Measurements from ENCODE around the gene ATOH8. TPM values are rescaled to one million over a fixed set of nuclear protein-coding genes. Genes with fewer than 3 reads are reported as not detected.

Gene ATOH8
- total RNA-seq, 1 experiment from 2014 or later: 7.2 TPM

DNA sequence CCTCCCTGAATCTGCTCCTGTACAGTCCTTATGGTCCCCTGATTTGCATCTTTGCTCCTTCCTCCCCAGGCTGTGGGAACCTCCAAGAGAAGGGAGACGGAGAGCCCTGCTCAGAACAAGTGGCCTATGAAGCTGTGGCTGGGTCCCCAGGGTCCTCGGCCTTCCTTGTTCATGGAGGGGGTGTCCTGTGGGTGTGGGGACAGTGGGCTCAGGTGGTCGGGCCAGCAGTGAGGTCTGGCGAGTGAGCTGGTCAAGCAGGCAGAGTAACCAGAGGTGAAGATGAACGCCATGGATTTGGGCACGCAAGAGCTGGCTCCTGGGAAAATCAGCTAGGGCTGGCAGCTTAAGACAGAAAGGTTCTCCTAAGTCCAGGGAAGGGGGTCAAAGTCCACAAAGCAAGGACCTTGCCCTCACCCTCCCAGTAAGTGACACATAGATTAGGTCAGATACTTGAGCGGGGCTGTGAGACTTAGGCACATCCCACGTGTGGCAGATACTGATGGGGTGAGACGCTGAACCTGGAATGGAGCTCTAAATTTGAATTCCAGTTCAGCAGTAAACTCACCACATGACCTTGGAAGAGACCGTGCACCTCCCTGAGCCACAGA, 34.8 kb upstream of the ATOH8 start:
- no peak for DNase-seq (ENCODE audit: low read depth)

DNA sequence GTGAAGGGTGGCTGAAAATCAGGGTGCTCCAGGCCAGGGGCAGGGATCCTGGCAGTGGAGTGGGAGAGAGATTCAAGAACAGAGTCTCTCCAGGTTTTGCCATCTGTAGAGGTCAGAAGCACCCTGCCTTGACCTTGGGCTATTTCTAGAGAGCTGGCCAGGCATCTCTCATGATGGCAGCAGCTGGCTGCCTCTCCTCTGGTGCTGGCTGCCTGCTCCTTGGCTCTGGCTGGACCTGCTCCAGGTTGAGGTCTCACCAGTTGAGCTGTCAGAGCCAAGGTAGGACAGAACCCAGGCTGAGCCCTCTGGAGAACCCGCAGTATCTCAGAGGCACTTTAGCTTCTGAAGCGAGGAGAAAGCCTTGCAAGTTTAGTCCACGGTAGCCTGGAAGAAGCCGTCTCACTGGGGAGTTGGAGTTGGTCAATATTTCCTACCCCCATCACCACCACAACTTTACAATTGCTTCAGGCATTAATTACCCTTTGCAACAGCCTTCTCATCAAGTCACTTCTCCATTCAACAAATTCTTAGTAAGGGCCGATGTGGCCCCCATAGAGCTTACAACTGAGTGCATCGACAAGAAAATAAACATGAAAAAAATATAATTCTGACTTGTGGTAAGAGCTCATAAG, 34.1 kb upstream of the ATOH8 start:
- no peak for DNase-seq (ENCODE audit: low read depth)

DNA sequence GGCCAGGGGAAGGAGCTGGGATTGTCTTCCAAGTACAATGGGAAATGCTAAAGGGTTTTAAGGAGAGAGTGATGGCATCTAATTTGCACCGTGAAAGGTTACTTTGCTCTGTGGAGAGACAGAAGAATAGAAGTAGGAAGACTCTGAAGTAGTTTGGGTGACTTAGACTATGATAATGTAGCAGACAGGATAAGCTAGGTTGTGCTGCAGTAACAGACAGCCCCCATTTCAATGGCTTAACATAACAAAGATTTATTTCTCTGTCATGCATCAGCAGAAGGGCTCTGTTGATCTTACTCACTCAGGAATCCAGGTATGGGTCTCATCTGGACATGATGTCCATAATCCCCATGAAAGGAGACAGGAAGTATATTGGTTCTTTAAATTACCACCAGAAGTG, 33.3 kb upstream of the ATOH8 start:
- no peak for DNase-seq (ENCODE audit: low read depth)

DNA sequence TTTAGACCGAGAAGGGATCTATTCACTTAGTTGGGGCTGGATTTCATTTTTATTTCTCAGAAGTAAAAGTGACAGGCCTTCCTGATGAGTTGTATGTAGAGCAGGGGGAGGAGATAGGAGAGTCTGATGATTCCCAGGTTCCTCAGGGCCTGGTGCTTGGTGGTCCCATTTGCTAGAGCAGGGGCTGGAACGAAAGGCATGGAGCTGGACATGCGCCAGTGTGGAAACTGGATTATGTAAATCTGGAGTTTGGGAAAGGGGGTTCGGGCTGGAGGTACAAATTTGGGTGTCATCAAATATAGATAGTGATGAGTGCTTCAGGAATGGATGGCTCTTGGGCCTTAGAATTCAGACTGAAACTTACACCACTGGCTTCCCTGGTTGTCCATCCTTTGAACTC, 32.1 kb upstream of the ATOH8 start:
- no peak for DNase-seq (ENCODE audit: low read depth)

DNA sequence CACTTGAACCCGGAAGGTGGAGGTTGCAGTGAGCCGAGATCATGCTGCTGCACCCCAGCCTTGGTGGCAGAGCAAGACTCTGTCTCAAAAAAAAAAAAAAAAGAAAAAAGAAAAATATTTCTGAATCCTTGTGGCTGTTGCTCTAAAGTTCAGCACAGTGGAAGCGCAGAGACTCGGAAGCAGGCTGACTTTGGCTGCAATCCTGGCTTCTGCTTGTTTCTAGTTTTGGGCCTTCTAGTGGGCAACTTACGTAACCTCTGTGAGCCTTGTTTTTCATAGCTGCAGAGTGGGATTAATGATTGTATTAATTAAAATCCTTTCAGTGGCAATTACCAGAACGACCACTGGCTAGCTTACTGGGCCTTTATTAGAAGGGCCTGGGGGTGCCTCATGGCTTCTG, 31.3 kb upstream of the ATOH8 start:
- no peak for DNase-seq (ENCODE audit: low read depth)

DNA sequence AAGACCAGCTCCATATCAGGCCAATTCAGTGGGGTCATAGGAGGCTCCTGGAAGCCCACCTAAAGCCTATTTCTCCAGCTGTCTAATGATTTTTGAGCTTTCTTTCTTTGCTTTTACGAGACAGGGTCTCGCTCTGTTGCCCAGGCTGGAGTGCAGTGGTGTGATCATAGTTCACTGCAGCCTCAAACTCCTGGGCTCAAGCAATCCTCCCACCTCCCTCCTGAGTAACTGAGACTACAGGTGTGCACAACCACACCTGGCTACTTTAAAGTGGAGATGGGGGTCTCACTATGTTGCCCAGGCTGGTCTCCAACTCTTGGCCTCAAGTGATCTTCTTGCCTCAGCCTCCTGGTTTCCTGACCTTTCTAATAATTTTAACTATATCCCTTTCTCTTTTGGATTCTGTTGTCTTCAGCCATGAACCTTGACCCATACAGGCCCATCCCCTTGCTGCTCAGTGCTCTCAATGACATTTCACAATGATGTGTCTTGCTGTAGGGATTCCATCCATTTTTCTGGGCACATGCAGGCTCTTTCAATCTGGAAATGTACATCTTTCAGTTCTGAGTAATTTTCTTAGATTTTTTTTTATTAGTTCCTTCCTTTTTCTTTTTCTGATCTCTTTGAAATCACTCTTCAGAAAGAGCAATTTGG, 30.0 kb upstream of the ATOH8 start:
- no peak for DNase-seq (ENCODE audit: low read depth)

DNA sequence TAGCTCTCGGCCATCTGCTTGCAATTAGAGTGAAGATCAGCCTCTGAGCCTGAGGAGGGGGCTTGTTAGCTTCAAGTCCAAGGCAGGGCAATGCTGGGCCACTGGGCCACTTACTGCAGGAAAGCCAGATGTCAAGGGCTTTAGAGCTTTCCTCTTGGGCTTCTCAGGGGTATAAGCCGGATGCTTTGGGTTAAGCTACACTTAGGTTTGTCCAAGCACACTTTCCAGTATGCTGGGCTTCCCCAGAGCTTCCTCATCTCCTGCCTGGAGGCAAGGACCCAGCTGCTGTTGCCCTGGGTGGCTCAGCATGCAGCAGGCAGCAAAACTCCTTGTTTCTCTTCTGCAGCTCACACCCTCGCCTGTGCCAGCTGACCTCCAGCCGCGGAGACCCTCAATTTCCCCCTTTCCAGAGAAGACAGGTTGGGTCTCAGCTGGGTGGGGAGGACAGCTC, 29.0 kb upstream of the ATOH8 start:
- DNase-seq (ENCODE audit: low read depth): no peak

DNA sequence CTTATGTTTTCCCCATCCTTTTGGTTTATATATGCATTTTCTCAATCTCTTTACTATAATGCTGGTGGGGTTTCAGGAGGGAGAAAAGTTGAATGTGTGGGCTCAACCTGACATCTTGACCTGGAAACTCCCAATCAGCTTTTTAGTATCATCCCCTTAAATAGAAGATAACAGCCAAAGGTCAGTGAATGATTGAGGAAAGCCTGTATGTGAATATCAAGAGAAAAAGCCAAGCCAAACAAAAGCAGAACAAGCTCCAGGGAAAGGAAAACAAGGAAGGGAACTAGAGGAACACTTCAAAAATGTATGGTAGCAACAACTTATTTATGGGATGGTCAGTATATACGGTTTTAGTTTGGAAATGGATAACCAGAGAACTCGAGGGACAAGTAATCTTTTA, 28.3 kb upstream of the ATOH8 start:
- no peak for DNase-seq (ENCODE audit: low read depth)

DNA sequence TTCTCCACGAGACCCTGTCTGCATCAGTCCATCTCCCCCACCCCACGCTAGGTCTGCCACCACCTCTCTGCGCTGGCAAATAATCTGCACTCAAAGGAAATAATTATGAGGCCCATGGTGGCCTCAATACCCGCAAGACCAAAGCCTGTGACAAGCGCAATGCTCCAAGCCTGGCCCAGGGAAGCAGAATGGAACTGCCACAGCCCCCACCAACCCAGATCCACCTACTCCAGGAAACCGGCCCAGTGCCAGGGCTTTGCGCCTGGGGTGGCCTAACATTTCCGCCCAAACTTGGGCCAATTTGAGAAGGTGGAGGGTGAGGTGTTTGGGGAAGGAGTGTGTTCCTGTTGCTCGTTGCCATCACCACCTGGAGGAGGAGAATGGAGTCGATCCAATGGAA, 26.0 kb upstream of the ATOH8 start:
- no peak for DNase-seq (ENCODE audit: low read depth)

DNA sequence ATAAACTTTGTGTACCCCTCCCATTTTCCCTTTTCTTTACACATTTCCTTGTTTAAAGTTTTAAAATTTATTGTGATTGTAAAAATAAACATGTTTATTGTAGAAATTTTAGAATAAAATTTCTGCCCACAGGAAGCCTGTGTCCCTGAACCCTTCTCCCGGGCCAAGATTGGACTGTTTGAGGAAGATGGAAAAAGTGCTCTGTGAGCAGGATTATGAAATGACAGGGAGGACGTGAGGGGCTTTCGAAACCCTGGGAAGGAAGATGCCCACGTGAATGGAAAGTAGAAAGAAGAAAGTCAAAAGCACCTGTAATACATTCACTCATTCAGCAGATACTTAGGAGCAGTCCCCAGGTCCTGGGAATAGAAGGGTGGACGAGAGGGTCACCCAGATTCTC, 25.4 kb upstream of the ATOH8 start:
- no peak for DNase-seq (ENCODE audit: low read depth)

DNA sequence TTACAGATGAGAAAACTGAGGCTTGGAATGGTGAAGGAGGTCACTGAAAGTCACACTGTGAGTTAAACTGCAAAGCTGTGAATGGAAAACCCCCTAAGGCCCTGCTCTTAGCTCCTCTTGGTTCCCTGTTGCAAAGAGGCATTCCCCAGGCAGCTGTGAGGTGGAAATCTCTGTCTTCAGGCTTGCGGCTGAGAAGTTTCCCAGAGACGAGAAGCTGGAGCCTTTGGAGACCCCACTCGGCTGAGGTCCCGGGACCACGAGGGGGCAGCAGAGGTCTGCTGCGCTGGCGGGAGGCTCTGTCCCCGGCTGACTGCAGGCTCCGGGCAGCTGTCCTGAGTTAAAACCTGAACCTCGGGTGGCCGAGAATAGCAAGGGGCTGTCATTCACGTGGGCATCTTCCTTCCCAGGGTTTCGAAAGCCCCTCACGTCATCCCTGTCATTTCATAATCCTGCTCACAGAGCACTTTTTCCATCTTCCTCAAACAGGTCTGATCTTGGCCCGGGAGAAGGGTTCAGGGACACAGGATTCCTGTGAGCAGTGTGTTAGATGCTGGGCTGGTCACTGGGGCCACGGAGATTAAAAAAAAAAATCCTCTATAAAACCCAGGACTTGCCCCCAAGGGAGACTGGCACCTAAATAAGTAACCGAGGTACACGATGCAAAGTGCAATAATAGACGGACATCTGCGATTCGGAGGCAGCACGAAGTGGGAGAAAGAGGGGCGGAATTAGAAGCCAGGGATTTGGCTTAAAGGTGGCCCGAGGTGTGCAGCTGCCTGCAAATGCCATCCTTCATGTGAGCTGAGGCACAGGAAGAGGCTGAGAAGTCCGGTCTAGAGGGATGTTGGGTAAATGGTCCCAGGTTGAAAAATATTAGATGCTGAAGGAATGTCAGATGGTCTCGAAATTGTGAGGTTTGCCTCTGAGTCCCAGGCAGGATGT, 24.6 kb upstream of the ATOH8 start:
- DNase-seq (ENCODE audit: low read depth): peak; percentile 73

DNA sequence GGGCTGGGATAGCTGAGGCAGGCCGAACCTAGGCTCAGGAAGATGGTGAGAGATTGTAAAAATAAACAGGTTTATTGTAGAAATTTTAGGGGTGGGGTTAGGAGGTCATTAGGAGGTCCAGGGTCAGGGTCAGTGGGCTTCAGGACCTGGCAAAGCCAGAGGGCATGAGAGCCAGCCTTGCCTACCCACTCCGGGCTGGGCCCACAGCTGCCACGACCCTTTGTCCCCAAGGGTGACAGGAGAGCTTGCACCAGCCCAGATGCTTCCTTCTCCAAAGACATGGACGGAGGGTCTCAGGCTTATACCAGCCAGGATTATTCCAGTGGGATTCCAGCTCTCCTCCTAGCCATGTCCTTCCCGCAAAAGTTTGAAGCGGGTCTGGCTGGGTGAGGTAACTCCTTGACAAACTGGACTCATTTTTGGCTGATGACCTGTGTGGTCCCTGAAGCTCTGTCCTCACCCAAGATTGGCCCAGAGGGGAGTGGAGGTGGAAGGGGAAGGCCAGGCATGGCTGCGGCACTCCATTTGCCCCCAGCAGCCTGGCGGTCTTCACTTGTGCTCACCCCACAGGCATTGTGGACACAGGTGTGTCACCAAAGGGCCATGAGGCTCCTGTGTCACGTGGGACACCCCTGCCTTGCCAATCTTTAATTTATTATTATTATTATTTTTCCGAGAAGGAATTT, 23.8 kb upstream of the ATOH8 start:
- no peak for DNase-seq (ENCODE audit: low read depth)

DNA sequence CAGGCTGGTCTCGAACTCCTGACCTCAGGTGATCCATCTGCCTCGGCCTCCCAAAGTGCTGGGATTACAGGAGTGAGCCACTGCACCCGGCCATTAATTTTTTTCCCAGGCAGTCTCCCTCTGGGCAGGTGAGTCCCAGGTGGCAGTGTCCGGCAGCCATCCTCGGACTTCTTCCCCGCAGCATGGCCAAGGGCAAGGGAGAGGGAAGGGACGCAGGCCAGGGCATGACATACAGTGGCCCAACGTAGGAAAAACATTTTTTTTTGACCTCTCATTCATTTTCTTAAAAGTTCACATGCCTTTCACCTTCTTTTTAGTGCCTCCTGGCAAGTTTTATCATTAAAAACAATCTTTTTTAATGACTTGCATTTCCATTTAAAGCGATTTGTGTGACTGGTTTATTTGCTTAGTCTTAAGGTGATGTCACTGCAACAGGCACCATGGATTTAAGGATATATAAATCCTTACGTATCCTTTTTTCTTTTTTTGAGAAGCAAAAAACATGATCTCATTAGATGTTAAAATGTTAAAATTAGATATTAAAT, 23.0 kb upstream of the ATOH8 start:
- DNase-seq (ENCODE audit: low read depth): no peak

DNA sequence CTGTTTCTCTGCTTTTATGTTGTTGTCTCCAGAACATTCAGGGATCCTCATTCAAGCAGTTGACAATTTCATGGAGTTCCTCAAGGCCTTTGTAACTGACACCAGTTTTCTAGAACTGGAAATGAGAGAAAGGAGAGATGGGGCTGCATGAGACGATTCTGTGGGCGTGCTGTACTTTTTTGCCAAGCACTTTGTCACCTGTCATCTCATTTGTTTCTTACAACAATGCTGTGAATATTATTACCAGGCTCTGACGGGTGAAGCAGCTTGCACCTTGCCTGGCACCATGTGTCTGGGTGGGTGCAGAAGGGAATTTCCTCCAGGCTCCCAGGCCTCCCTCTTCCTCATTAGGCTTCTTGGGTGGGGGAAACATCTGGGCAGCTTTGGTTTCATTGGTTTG, 22.2 kb upstream of the ATOH8 start:
- no peak for DNase-seq (ENCODE audit: low read depth)

DNA sequence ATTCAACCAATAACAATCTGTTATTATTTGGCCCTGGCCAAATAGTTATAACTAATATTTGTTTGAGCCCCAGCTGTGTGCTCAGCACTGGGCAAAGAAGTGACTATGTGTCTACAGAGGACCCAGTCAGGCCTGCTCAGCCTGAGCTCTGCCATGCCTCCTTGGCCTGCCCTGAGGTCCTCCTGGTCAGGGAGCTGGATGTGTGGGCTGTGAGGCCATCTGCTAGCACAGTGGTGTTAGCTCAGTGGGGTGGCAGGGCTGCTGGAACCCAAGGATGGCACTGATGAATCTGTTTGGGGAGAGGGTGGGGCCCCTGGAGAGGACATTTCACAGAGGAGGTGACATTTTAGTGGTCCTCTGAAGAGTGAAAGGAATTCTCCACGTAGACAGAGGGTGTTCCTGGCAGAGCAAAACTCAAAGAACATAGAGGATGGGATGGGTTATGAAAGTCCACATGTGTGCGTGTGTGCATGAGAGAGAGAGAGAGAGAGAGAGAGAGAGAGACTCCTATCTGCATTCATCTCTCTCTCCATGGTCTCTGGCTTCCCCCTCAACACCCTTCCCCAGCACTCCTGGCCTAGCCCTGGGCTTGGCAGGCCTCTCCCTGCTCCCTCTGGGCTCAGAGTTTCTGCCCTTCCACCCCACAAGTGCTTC, 21.2 kb upstream of the ATOH8 start:
- no peak for DNase-seq (ENCODE audit: low read depth)

DNA sequence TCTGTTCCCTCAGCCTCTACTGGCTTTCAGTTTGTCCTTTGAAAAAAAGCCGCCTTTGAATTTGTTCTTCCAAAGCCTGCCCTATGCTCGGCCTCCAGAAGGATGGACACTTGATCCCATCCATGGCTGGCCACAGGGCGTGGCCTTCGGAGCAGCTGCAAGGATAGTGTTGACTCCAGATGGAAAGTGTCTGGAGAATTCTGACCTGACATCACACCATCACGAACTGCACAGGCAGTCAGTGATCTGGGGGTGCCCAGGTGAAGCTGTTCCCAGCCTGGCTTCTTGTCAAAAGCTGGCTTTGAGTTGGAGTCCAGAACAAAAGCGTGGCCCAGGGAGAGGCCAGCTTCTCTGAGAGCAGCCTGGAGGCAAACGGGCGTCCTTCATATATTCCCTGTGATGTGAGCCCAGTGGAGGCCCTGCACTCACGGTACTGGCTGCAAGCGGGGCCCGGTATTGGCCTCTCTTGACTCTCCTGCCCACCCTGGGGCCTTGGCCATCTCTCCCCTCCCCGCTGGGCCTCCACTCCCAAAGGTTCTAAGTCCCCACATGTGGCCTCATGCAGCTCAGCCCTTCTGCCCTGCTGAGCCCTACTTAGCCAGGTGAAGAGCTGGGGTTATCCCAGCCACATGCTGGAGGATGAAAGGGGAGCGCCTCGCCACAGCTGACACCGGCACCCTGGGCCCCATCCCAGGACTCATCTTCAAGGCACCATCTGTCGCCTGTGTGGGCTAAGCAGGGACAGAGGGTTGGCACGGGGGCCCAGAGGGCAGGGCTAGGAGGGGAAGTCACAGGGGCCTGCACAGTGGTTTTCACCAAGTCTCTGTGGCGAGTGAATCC, 20.4 kb upstream of the ATOH8 start:
- peak; percentile 57 for DNase-seq (ENCODE audit: low read depth)

DNA sequence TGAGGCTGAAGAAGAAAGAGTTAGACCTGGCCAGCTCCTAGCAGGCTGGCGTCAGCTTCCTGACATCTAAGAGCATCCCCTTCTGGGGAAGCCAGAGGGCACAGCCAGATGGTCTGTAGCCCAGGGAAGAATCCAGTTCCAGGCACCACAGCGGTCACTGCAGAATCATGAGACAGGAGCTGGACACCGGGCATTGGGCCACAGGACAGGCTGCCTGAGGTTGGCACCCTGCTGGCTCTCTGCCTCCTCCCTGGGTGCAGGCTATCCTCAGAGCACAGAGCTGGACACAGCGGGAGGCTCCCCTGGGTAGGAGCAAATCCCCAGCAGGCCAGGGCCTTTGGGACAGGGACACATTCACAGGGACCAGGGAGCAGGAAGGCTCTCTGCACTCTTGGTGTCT, 19.8 kb upstream of the ATOH8 start:
- DNase-seq (ENCODE audit: low read depth): no peak

DNA sequence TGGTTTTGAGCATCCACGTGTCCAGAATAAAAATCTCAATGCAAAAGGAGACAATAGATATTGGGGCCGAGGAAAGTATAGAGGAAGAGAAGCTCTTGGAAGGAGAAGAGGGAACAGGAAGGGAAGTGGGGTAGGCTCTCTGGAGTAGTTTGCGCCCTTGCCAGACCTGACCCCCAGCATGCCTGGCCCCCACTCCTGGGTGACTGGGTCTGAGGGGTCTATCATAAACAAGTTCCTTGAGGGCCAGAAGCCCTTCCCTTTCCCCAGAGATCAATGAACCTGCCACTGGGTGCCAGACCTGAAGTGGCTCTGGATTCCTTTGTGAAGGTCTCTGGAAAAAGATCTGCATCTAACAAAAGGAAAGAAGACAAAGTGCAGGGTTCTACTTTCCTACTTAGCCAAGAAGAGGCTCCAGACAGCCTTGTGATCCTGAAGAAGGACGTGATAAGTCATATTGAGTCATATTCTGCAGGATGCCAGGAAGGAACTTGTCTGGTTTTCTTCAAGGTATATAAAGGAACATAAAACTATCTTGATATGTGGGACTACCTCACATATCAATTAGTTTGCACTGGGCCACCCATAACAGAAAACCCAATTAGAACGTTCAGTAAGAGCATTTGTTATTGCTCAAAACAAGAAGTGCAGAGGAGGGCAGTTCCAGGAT, 18.7 kb upstream of the ATOH8 start:
- no peak for DNase-seq (ENCODE audit: low read depth)

DNA sequence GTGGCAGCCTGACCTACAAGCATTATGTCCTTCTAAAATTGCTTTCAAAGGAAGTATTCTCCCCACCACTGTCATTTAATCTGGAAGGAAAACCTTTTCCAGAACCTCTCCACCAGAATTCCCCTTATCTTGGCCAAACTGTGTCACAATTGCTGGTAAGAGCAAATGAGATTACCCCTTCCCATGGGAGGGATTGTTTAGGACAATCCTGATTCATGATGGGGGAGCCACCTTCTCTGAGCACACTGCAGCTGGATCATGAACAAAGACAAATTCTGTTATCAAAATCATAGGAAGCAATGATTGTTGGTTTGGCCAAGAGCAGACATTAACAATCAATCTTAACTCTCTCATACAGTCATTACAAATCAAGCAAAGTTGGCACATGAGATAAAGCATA, 18.1 kb upstream of the ATOH8 start:
- DNase-seq (ENCODE audit: low read depth): no peak

All from RPMI7951 (cell line).